GM18868 (cell line): ENCODE results near the gene CTIF.

ENCODE experiments used
- ATAC-seq: cut with Tn5 transposase; IDR thresholded peaks from one replicate; pipeline ENCODE4 v1.9.1; 2021; ENCODE audit warnings: mild to moderate bottlenecking, moderate library complexity; ENCODE audit not compliant: unreplicated experiment

Gene CTIF

GRCh38 chr18:48617844-48618497 is 79.1 kb downstream of the CTIF start:
- no peak for ATAC-seq

GRCh38 chr18:48619016-48619415 is 80.2 kb downstream of the CTIF start:
- no peak for ATAC-seq

- ATAC-seq = no peak
These were observed 80.7 kb downstream of the CTIF start for GRCh38 chr18:48619501-48619900.

GRCh38 chr18:48620071-48620470 is 81.2 kb downstream of the CTIF start:
- ATAC-seq = no peak

- no peak for ATAC-seq
These were observed 82.4 kb downstream of the CTIF start for GRCh38 chr18:48621240-48621639.

GRCh38 chr18:48621815-48622555 is 83.2 kb downstream of the CTIF start:
- ATAC-seq = peak; percentile 58

GRCh38 chr18:48622911-48623431 is 84.1 kb downstream of the CTIF start:
- ATAC-seq = peak; percentile 79

- ATAC-seq = no peak
These were observed 84.8 kb downstream of the CTIF start for GRCh38 chr18:48623468-48624235.

GRCh38 chr18:48624856-48625255 is 86.0 kb downstream of the CTIF start:
- no peak for ATAC-seq

- ATAC-seq = no peak
These were observed 88.4 kb downstream of the CTIF start for GRCh38 chr18:48627216-48627615.

- no peak for ATAC-seq
These were observed 91.0 kb downstream of the CTIF start for GRCh38 chr18:48629730-48630324.

GRCh38 chr18:48631851-48632250 is 93.0 kb downstream of the CTIF start:
- no peak for ATAC-seq

- no peak for ATAC-seq
These were observed 93.9 kb downstream of the CTIF start for GRCh38 chr18:48632676-48633257.

- no peak for ATAC-seq
These were observed 95.7 kb downstream of the CTIF start for GRCh38 chr18:48634491-48634890.

GRCh38 chr18:48634975-48635374 is 96.1 kb downstream of the CTIF start:
- ATAC-seq = no peak

- no peak for ATAC-seq
These were observed 97.0 kb downstream of the CTIF start for GRCh38 chr18:48635806-48636205.

GRCh38 chr18:48636436-48636835 is 97.6 kb downstream of the CTIF start:
- ATAC-seq = no peak

- ATAC-seq = no peak
These were observed 98.5 kb downstream of the CTIF start for GRCh38 chr18:48637081-48637990.

GRCh38 chr18:48638451-48638850 is 99.6 kb downstream of the CTIF start:
- no peak for ATAC-seq
